OCI-LY1 (cell line): Measurements from ENCODE around the gene MTX3.

Source experiments
- CTCF ChIP-seq: fragments of 200-600 bp; sonication (generic), shearing (Covaris generic); IDR thresholded peaks from 2 replicates; pipeline ENCODE4 v1.5.1; 2017; ENCODE audit warnings: mild to moderate bottlenecking, antibody characterized with exemption, low read length, moderate library complexity, mixed read lengths
- EZH2 ChIP-seq: fragments of 200-600 bp; sonication (generic), shearing (Covaris generic); IDR thresholded peaks from 2 replicates; pipeline ENCODE4 v1.8.0; 2017; ENCODE audit warnings: borderline replicate concordance, mixed run types, mild to moderate bottlenecking, antibody characterized with exemption, low read length, moderate library complexity, mixed read lengths

DNA sequence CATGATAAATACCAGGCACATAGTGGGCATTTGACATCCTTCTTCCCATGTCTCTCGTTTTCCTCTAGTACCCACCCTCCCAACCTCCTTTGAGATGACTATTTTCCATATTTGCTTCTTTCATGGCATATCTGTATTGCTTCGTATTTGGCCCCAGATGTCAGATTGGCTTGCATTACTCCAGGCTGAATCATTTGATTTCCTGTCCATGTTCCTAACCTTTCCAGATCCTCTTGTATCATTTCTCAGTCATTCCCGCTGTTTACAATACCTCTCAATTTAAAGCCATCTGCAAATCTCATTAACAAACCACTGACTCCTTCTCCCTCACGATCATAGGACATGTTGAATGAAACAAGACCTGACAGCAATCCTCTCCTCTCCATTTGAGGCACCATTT lies 19.9 kb downstream of the MTX3 start:
- no peak for TF ChIP-seq CTCF
- TF ChIP-seq EZH2 = no peak
